Caco-2 (cell line): ENCODE measurements around the gene AUTS2. TPM values are rescaled to one million over a fixed set of nuclear protein-coding genes. Genes with fewer than 3 reads are reported as not detected.

ENCODE experiments used
- BruUV-seq: library from RNA; stranded (reverse); fragments of 400-500 nt; replicated peaks from 2 replicates; lab custom pipeline; 2021; lab: Mats Ljungman, UMichigan
- CTCF ChIA-PET: fragments of 300-600 bp; sonication (Branson Sonifier 250); formaldehyde crosslinking; loops from one replicate; lab custom pipeline; 2022; ENCODE audit warnings: antibody characterized with exemption; lab: Charles Lee
- POLR2A ChIA-PET: fragments of 300-600 bp; sonication (Branson Sonifier 250); formaldehyde crosslinking; loops from one replicate; lab custom pipeline; 2022; ENCODE audit warnings: antibody characterized with exemption; lab: Charles Lee
- DNase-seq, 2 experiments: peaks; one replicate each; pipeline versions ENCODE4 v3.0.0 to v3.0.0-alpha.2; 2020 to 2022
- H3K27me3 ChIP-seq: replicated peaks from 2 replicates; pipeline ENCODE4 v1.6.0; 2011; ENCODE audit warnings: low read length; ENCODE audit not compliant: control insufficient read depth, insufficient read depth
- H3K36me3 ChIP-seq: 2 replicates; pipeline ENCODE4 v1.5.1; 2011; ENCODE audit warnings: low read length; ENCODE audit not compliant: control insufficient read depth, insufficient read depth
- H3K4me1 ChIP-seq: fragments of 250-450 bp; sonication (Bioruptor Pico); 2 replicates; pipeline ENCODE4 v1.5.1; 2020; ENCODE audit warnings: mild to moderate bottlenecking
- H3K4me3 ChIP-seq: 2 replicates; pipeline ENCODE4 v1.5.1; 2011; ENCODE audit warnings: low read depth, mild to moderate bottlenecking, control low read depth, low read length
- H3K9me3 ChIP-seq: fragments of 250-450 bp; sonication (Bioruptor Pico); 2 replicates; pipeline ENCODE4 v1.5.1; 2020; ENCODE audit warnings: mild to moderate bottlenecking, moderate library complexity
- H3K27ac Mint-ChIP-seq: one replicate; pipeline ENCODE4 v1.8.0; 2022; ENCODE audit warnings: mixed read lengths; ENCODE audit not compliant: unreplicated experiment
- H3K27me3 Mint-ChIP-seq: one replicate; pipeline ENCODE4 v1.8.0; 2022; ENCODE audit warnings: mixed read lengths; ENCODE audit not compliant: insufficient read depth, unreplicated experiment
- H3K36me3 Mint-ChIP-seq: one replicate; pipeline ENCODE4 v1.8.0; 2022; ENCODE audit warnings: mild to moderate bottlenecking, mixed read lengths; ENCODE audit not compliant: insufficient read depth, unreplicated experiment
- H3K4me1 Mint-ChIP-seq: one replicate; pipeline ENCODE4 v1.8.0; 2022; ENCODE audit warnings: low read depth, mixed read lengths; ENCODE audit not compliant: unreplicated experiment
- H3K4me3 Mint-ChIP-seq: one replicate; pipeline ENCODE4 v1.8.0; 2022; ENCODE audit warnings: mild to moderate bottlenecking, moderate library complexity, mixed read lengths; ENCODE audit not compliant: unreplicated experiment
- H3K9me3 Mint-ChIP-seq: one replicate; pipeline ENCODE4 v1.8.0; 2022; ENCODE audit warnings: mixed read lengths; ENCODE audit not compliant: unreplicated experiment
- intact Hi-C: fragments of 100-400 bp; cut with micrococcal nuclease; formaldehyde crosslinking; loops from one replicate; pipeline ENCODE4 v1.10.0; 2022; ENCODE audit not compliant: unreplicated experiment
- total RNA-seq: library from RNA; stranded (reverse); gene quantifications from 2 replicates; pipeline ENCODE4 v1.2.3, GENCODE V29; 2022
- TF ChIP-seq, protein P1 (sequence below), 2 experiments: fragments of 200-600 bp in 1 of 2; IDR thresholded peaks; 1 replicate in 1 of 2; 2 replicates in 1 of 2; pipeline versions ENCODE4 v1.5.1 to v1.8.0; 2011 to 2022; ENCODE audit warnings: antibody characterized with exemption in 1 of 2, control low read depth in 1 of 2, inconsistent platforms in 1 of 2, low read depth in 1 of 2, low read length in 1 of 2, mild to moderate bottlenecking in 1 of 2, moderate library complexity in 1 of 2; ENCODE audit not compliant: insufficient read depth in 1 of 2, severe bottlenecking in 1 of 2, unreplicated experiment in 1 of 2

AUTS2 gene
- total RNA-seq, 1 experiment from 2014 or later, result 37.1 TPM

DNA sequence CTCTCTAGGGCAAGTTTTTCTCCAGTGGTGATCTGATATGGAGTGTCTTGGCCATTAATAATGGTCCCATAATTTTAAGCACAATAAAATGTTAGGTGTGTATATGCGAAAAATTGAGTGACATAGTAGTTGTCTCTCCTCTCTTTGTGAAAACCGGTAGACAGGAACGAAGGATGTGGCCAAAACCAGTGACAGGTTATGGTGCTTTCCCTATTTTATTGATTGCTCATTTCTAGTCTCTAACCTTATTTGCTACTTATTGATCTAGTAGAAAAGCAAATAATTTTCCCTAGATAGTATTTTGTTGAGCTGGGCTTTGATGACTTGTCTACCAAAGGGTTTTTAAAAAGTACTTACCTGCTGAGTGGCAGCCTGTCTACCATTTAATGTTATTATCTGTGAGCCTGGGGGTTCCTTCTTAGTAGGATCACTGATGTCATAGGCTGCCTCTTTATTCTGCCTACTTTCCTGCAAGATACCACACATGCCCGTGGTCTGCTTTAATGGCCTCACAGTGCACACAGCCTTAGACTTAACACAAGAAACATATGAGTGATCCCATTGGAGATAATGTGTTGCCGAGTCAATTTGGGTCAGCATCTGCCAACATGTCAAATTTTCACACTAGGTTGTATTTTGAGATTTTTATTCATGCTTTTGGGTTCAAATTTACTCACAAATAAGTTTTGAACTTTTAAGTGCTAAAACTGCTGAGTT is 100.0 kb downstream of the AUTS2 start:
- Mint-ChIP-seq H3K4me3 (no peak overlapping the region), H3K9me3 (no peaks in the 10 kb centered on the region), H3K27ac (no peak overlapping the region), H3K36me3 (no peaks in the 10 kb centered on the region), H3K27me3 (peaks cover 16% of the 10 kb centered on the region), H3K4me1 (no peaks in the 10 kb centered on the region)
- Histone ChIP-seq H3K27me3 (no peaks in the 10 kb centered on the region), H3K36me3 (no peaks in the 10 kb centered on the region), H3K9me3 (no peaks in the 10 kb centered on the region), H3K4me1 (no peaks in the 10 kb centered on the region), H3K4me3 (no peak overlapping the region)
- intact Hi-C loops, result no loop called here
- TF ChIP-seq, protein P1, sequence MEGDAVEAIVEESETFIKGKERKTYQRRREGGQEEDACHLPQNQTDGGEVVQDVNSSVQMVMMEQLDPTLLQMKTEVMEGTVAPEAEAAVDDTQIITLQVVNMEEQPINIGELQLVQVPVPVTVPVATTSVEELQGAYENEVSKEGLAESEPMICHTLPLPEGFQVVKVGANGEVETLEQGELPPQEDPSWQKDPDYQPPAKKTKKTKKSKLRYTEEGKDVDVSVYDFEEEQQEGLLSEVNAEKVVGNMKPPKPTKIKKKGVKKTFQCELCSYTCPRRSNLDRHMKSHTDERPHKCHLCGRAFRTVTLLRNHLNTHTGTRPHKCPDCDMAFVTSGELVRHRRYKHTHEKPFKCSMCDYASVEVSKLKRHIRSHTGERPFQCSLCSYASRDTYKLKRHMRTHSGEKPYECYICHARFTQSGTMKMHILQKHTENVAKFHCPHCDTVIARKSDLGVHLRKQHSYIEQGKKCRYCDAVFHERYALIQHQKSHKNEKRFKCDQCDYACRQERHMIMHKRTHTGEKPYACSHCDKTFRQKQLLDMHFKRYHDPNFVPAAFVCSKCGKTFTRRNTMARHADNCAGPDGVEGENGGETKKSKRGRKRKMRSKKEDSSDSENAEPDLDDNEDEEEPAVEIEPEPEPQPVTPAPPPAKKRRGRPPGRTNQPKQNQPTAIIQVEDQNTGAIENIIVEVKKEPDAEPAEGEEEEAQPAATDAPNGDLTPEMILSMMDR (IDR thresholded peaks at IDR 0.05; ENCODE audit: insufficient read depth in 1 of 2, low read depth in 1 of 2, low read length in 1 of 2, severe bottlenecking in 1 of 2, unreplicated experiment in 1 of 2), result no peak
- CTCF ChIA-PET, result no interaction called here
- no TSS peak for BruUV-seq
- POLR2A ChIA-PET, result no interaction called here
- DNase-seq, result no peak

DNA sequence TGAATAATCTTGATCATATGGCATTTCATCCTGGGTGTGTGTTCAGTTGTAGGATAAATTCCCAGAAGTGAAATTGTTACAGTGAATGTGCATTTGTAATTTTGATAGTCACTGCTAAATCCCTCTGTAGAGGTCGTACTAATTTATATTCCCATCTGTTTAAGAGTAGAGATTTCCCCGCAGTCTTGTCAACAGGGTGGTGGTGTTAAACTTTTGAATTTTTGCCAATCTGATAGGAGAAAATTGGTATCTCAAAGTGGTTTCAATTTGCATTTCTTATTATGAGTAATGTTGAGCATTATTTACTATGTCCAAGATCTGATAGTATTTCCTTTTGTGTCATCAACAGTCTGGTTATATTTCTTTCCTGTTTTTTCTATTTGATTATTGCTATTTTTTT is 101.7 kb downstream of the AUTS2 start:
- Histone ChIP-seq H3K9me3 (no peaks in the 10 kb centered on the region), H3K27me3 (no peaks in the 10 kb centered on the region), H3K4me3 (no peak overlapping the region), H3K36me3 (no peaks in the 10 kb centered on the region), H3K4me1 (no peaks in the 10 kb centered on the region)
- Mint-ChIP-seq H3K4me1 (no peaks in the 10 kb centered on the region), H3K9me3 (no peaks in the 10 kb centered on the region), H3K36me3 (no peaks in the 10 kb centered on the region), H3K27me3 (peaks cover 13% of the 10 kb centered on the region), H3K27ac (no peak overlapping the region), H3K4me3 (no peak overlapping the region)
- TF ChIP-seq, protein P1 (IDR thresholded peaks at IDR 0.05; ENCODE audit: insufficient read depth in 1 of 2, low read depth in 1 of 2, low read length in 1 of 2, severe bottlenecking in 1 of 2, unreplicated experiment in 1 of 2), result no peak
- ChIA-PET POLR2A (no interaction called here), CTCF (no interaction called here)
- intact Hi-C loops, result no loop called here
- no TSS peak for BruUV-seq
- no peak for DNase-seq

DNA sequence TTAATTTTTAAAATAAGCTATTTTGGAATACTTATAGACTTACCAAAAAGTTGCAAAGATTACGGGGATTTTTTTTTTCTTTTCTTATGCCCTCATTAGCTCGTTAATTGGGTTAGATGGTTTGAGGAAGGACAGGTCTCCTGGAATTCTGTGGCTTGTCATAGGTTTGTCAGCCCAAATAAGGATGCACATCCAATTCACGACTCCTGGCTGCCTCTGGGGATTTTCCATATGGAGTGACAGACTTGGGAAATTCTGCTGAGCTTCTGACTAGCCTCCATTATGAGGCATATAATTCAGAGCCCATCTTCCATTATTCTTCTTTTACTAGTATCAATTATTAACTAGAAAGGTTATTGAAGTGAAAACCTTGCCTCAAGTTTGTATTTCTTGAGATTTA is 102.1 kb downstream of the AUTS2 start:
- Mint-ChIP-seq H3K9me3 (no peaks in the 10 kb centered on the region), H3K36me3 (no peaks in the 10 kb centered on the region), H3K4me3 (no peak overlapping the region), H3K27ac (no peak overlapping the region), H3K4me1 (no peaks in the 10 kb centered on the region), H3K27me3 (peaks cover 13% of the 10 kb centered on the region)
- intact Hi-C loops, result no loop called here
- TF ChIP-seq, protein P1 (IDR thresholded peaks at IDR 0.05; ENCODE audit: insufficient read depth in 1 of 2, low read depth in 1 of 2, low read length in 1 of 2, severe bottlenecking in 1 of 2, unreplicated experiment in 1 of 2), result no peak
- no peaks in the 10 kb centered on the region for H3K27me3 ChIP-seq
- no peaks in the 10 kb centered on the region for H3K4me1 ChIP-seq
- H3K9me3 ChIP-seq, result no peaks in the 10 kb centered on the region
- ChIA-PET POLR2A (no interaction called here), CTCF (no interaction called here)
- DNase-seq, result no peak
- no TSS peak for BruUV-seq
- H3K36me3 ChIP-seq, result no peaks in the 10 kb centered on the region
- no peak overlapping the region for H3K4me3 ChIP-seq
